Activated naive CD8-positive, alpha-beta T cell (primary cell): ENCODE results near the gene OGFOD2.

ENCODE experiments used
- H3K27ac Mint-ChIP-seq: one replicate; pipeline ENCODE4 v1.8.0; 2021; ENCODE audit warnings: mixed read lengths
- H3K27me3 Mint-ChIP-seq: one replicate; pipeline ENCODE4 v1.8.0; 2021; ENCODE audit warnings: mixed read lengths
- H3K36me3 Mint-ChIP-seq: one replicate; pipeline ENCODE4 v1.8.0; 2021; ENCODE audit warnings: mixed read lengths
- H3K4me1 Mint-ChIP-seq: one replicate; pipeline ENCODE4 v1.8.0; 2021; ENCODE audit warnings: low read depth, mixed read lengths
- H3K4me3 Mint-ChIP-seq: one replicate; pipeline ENCODE4 v1.8.0; 2021; ENCODE audit warnings: mild to moderate bottlenecking, mixed read lengths
- H3K9me3 Mint-ChIP-seq: one replicate; pipeline ENCODE4 v1.8.0; 2021; ENCODE audit warnings: low read depth, mixed read lengths

Gene OGFOD2

DNA sequence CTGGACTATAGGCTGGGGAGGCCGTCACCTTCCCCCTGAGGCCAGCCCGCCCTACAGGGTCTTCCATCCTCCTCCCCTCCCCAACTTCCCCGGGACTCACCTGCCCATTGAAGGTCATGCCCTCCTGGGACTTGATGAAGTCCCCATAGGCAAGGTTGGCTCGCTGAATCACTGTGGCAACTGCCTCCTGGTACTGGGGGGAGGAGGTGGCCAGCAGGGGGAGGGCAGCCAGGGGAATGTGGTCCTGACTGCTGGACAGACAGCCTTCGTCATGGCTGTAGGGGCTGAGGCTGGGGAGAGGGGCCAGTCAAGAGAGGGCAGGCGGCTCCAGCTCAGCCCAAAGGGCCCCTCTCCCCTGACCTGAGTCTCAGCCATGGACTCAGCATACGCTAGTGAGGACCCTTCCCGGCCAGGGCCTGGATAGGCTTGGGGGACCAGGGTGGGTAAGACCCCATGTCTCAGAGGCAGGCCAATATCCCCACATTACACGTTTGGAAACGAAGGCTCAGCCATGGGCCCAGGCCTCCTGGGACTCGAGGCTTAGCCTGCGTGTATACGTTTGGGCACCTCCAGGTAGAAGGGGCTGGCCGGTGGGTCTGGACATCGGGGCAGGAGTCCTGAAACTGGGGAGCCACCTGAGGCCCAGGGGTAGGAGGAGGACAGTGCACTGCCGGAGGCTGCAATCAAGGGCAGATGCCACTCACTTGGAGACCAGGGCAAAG, 21.7 kb downstream of the OGFOD2 start:
- Mint-ChIP-seq H3K27ac (no peak overlapping the region), H3K9me3 (no peaks in the 10 kb centered on the region)

DNA sequence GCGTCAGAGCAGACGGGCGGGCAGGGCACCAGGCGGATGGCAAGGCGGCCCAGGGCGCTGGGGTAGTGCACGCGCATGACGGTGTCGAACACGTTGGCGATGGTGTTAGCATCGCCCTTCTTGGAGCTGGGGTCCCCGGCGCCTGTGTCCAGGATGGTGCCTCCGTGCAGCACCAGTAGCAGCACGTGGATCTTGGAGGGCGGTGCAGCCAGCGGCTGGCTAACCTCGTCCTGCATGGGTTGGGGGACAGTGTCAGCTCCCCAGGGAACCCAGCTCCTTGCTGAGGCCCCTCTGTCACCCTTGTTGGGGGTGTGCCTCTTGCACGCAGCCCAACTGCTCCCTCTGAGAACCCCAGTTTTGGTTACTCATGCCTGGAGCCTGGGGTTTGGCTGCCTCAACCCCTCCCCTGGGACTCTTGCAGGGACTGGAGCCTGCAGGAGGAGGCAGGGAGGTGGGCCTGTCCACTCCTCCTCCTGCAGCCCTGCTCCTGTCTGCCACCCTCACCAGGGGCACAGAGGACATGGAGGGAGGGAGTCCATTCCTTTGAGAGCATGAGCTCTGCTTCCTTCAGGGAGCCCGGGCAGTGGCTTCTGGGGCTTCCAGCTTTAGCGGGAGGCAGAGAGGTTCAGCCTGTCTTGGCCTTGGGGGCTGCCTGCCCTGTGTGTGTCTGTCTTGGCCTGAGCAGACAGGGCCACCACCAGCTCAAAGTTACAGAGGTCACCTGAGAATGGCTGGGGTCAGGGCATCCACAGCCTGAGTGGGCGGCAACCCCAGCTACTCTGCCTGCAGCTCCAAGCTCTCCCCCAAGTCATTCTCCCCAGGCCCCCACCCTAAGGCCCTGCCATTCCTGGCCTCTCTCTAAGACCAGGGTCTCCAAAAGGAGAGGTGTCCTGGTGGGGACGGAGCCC, 22.6 kb downstream of the OGFOD2 start:
- Mint-ChIP-seq H3K9me3 (no peaks in the 10 kb centered on the region), H3K27me3 (no peaks in the 10 kb centered on the region), H3K4me3 (no peak overlapping the region), H3K4me1 (no peaks in the 10 kb centered on the region), H3K36me3 (no peaks in the 10 kb centered on the region), H3K27ac (no peak overlapping the region)

More for the DNA sequence above, 21.7 kb downstream of the OGFOD2 start:
- Mint-ChIP-seq H3K36me3 (no peaks in the 10 kb centered on the region), H3K4me1 (no peaks in the 10 kb centered on the region), H3K27me3 (no peaks in the 10 kb centered on the region), H3K4me3 (no peak overlapping the region)

- H3K9me3 Mint-ChIP-seq = no peaks in the 10 kb centered on the region
- H3K27me3 Mint-ChIP-seq = no peaks in the 10 kb centered on the region
- no peaks in the 10 kb centered on the region for H3K36me3 Mint-ChIP-seq
- H3K4me1 Mint-ChIP-seq = no peaks in the 10 kb centered on the region
- no peak overlapping the region for H3K27ac Mint-ChIP-seq
- no peak overlapping the region for H3K4me3 Mint-ChIP-seq
Measured at GRCh38 chr12:122998316-122998715, 23.3 kb downstream of the OGFOD2 start.

GRCh38 chr12:122999196-122999946, 24.3 kb downstream of the OGFOD2 start:
- H3K4me1 Mint-ChIP-seq = no peaks in the 10 kb centered on the region
- H3K27ac Mint-ChIP-seq = no peak overlapping the region
- H3K9me3 Mint-ChIP-seq = no peaks in the 10 kb centered on the region
- no peak overlapping the region for H3K4me3 Mint-ChIP-seq
- no peaks in the 10 kb centered on the region for H3K27me3 Mint-ChIP-seq
- H3K36me3 Mint-ChIP-seq = no peaks in the 10 kb centered on the region

GRCh38 chr12:122999986-123000420, 25.0 kb downstream of the OGFOD2 start:
- no peaks in the 10 kb centered on the region for H3K4me1 Mint-ChIP-seq
- H3K9me3 Mint-ChIP-seq = no peaks in the 10 kb centered on the region
- H3K4me3 Mint-ChIP-seq = no peak overlapping the region
- H3K27ac Mint-ChIP-seq = no peak overlapping the region
- H3K36me3 Mint-ChIP-seq = no peaks in the 10 kb centered on the region
- no peaks in the 10 kb centered on the region for H3K27me3 Mint-ChIP-seq

DNA sequence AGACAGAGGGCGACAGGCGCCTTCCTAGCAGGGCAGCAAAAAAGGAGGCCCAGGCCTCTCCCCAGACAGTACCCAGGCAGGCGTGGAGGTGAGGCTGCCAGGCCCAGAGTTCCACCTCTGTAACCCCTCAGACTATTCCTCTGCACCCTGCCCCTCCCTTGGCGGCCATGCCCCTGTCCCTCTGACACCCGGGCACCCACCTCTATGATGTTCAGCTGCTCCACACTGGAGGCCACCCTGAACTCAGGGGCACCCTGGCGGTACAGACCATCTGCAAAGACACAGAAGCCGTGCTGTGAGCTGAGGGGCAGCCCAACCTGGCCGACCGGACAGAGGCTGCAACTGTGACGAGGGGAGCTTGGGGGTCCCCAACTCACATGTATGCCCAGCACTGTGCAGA, 25.5 kb downstream of the OGFOD2 start:
- Mint-ChIP-seq H3K27ac (no peak overlapping the region), H3K4me3 (no peak overlapping the region), H3K27me3 (no peaks in the 10 kb centered on the region), H3K4me1 (no peaks in the 10 kb centered on the region), H3K36me3 (no peaks in the 10 kb centered on the region), H3K9me3 (no peaks in the 10 kb centered on the region)

- Mint-ChIP-seq H3K4me1 (no peaks in the 10 kb centered on the region), H3K27ac (no peak overlapping the region), H3K27me3 (no peaks in the 10 kb centered on the region), H3K36me3 (no peaks in the 10 kb centered on the region), H3K9me3 (no peaks in the 10 kb centered on the region), H3K4me3 (no peak overlapping the region)
Measured at GRCh38 chr12:123001464-123001863, 26.4 kb downstream of the OGFOD2 start.

GRCh38 chr12:123003257-123003656, 28.2 kb downstream of the OGFOD2 start:
- Mint-ChIP-seq H3K27ac (no peak overlapping the region), H3K9me3 (no peaks in the 10 kb centered on the region), H3K4me1 (no peaks in the 10 kb centered on the region), H3K36me3 (no peaks in the 10 kb centered on the region), H3K27me3 (no peaks in the 10 kb centered on the region), H3K4me3 (no peak overlapping the region)

DNA sequence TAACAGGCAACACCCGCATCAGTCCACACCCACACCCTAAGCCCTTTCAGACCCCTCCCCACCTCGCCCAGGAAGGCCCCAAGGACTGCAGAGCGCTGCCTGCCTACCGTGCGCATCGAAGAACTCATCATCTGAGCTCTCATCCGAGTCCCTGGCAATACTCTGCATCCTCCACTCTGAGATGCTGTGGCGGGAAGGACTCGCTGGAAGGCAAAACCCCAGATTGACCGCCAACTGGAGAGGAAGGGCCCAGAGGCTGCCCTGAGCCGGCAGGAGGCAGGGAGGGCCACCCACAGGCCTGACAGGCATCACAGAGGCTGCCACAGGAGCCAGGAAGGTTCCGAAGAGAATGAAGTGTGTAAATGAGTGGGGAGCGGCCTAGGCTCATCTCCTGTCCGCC, 29.2 kb downstream of the OGFOD2 start:
- no peaks in the 10 kb centered on the region for H3K4me1 Mint-ChIP-seq
- H3K9me3 Mint-ChIP-seq = no peaks in the 10 kb centered on the region
- H3K4me3 Mint-ChIP-seq = no peak overlapping the region
- H3K27ac Mint-ChIP-seq = no peak overlapping the region
- no peaks in the 10 kb centered on the region for H3K27me3 Mint-ChIP-seq
- H3K36me3 Mint-ChIP-seq = no peaks in the 10 kb centered on the region

DNA sequence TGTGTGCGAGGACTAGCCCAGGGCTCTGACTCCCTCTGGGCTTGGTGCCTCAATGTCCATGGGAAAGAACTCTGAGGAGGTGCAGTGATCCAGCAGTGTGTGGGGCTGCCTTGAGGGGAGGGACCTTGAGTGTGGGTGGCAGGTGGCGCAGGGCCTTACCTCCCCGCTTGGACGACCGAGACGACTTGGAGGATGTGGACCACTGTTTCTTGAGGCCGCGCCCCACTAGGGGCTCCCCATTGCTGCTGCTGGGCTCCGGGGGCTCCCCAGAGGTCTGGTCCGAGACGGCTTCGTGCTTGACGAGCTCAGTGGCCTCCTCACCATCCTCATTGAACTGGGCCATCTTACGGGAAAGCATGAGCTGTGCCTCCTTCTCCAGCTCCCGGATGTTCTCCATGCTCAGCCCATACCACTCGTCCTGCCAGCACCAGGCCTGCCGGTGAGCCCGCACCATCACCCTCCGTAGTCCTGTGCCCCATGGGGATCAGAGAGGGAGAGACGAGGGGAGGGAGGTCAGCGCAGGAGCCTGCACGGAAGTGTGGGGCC, 30.1 kb downstream of the OGFOD2 start:
- no peaks in the 10 kb centered on the region for H3K27me3 Mint-ChIP-seq
- H3K36me3 Mint-ChIP-seq = peaks cover under 1% of the 10 kb centered on the region
- H3K4me3 Mint-ChIP-seq = no peak overlapping the region
- H3K27ac Mint-ChIP-seq = no peak overlapping the region
- no peaks in the 10 kb centered on the region for H3K9me3 Mint-ChIP-seq
- H3K4me1 Mint-ChIP-seq = no peaks in the 10 kb centered on the region

DNA sequence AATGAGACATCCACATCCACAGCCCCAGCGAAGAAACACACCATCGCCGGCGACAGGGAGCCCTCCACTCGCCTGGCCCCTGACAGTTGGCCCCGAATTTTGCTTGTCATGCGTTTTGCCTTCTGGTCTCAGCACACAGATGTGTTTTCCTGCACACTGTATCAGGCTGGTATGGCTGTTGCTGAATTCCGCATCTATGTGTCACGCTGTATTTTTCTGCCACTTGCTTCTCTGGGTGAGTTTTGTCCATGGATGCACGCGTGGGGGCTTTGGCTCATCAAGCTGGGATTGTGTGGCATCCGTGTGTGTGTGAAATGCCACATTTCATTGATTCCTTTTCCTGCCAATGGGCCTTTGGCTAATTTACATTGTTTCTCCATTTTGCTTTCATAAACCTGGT, 31.9 kb downstream of the OGFOD2 start:
- H3K27ac Mint-ChIP-seq = no peak overlapping the region

GRCh38 chr12:123010110-123010509, 35.1 kb downstream of the OGFOD2 start:
- Mint-ChIP-seq H3K4me3 (no peak overlapping the region), H3K9me3 (no peaks in the 10 kb centered on the region), H3K27me3 (no peaks in the 10 kb centered on the region), H3K4me1 (no peaks in the 10 kb centered on the region), H3K36me3 (peaks cover 2% of the 10 kb centered on the region), H3K27ac (no peak overlapping the region)

More for the DNA sequence above, 31.9 kb downstream of the OGFOD2 start:
- Mint-ChIP-seq H3K27me3 (no peaks in the 10 kb centered on the region), H3K4me1 (no peaks in the 10 kb centered on the region), H3K9me3 (no peaks in the 10 kb centered on the region), H3K4me3 (no peak overlapping the region), H3K36me3 (peaks cover 2% of the 10 kb centered on the region)

GRCh38 chr12:123010681-123011080, 35.6 kb downstream of the OGFOD2 start:
- Mint-ChIP-seq H3K36me3 (peaks cover 2% of the 10 kb centered on the region), H3K27me3 (no peaks in the 10 kb centered on the region), H3K4me3 (no peak overlapping the region), H3K9me3 (no peaks in the 10 kb centered on the region), H3K4me1 (no peaks in the 10 kb centered on the region), H3K27ac (no peak overlapping the region)

DNA sequence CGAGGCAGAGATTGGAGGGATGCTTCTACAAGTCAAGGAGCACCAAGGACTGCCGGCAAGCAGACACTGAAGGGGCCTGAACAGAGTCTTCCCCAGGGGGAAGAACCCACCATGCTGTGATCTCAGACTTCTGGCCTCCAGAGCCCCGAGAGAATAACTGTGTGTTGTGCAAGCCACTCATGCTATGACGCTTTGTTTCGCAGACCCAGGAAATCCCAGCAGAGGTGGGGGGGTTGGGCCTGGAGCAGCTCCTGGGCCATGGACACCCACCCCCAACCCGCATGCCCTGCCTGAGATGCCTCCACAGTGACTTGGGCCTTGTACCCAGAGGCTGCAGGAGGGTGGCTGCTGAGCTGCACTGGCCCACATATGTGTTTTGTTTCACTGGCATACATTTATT, 36.7 kb downstream of the OGFOD2 start:
- Mint-ChIP-seq H3K27ac (no peak overlapping the region), H3K4me3 (no peak overlapping the region), H3K4me1 (no peaks in the 10 kb centered on the region), H3K27me3 (no peaks in the 10 kb centered on the region), H3K36me3 (peaks cover 2% of the 10 kb centered on the region), H3K9me3 (no peaks in the 10 kb centered on the region)
